ENCODE measurements around the gene GPANK1.

GPANK1 gene

GRCh38 chr6:31636698-31637596, 27.9 kb downstream of the GPANK1 start:
- H2BK15ac ChIP-seq (replicated peaks; ENCODE audit: low read depth) = no peak overlapping the region
- no CpG with 5 or more reads among the region's 27 CpGs for WGBS (ENCODE audit: extremely low coverage, insufficient coverage, low lambda C conversion rate)
- DNase-seq = no peak
- H3K9ac ChIP-seq (ENCODE audit: low read length) = no peak overlapping the region
- H3K79me1 ChIP-seq (ENCODE audit: low read length) = peaks cover 6% of the 10 kb centered on the region
- H3K18ac ChIP-seq (ENCODE audit: low read length) = no peak overlapping the region
- no peak overlapping the region for H2BK5ac ChIP-seq (ENCODE audit: low read length)
- no peaks in the 10 kb centered on the region for H3K4me1 ChIP-seq (ENCODE audit: control insufficient read depth, low read depth, low read length)
- H4K5ac ChIP-seq (ENCODE audit: low read length) = no peak overlapping the region
- no peak overlapping the region for H3K4ac ChIP-seq (ENCODE audit: low read depth, low read length)
- no peak overlapping the region for H3K56ac ChIP-seq (ENCODE audit: low read length)
- H3K4me3 ChIP-seq (ENCODE audit: low read length) = no peak overlapping the region
- H3K79me2 ChIP-seq (ENCODE audit: control insufficient read depth, insufficient read depth, low read length) = no peaks in the 10 kb centered on the region
- H4K8ac ChIP-seq (ENCODE audit: low read depth, low read length) = no peak overlapping the region
- H2AK5ac ChIP-seq (ENCODE audit: low read length) = no peak overlapping the region
- H3K36me3 ChIP-seq (ENCODE audit: control insufficient read depth, insufficient read depth, low read length) = peaks cover 61% of the 10 kb centered on the region
- no peak overlapping the region for H3K4me2 ChIP-seq (ENCODE audit: low read length)
- H3K27me3 ChIP-seq (ENCODE audit: insufficient read depth, low read length, poor library complexity) = no peaks in the 10 kb centered on the region
- H3K23ac ChIP-seq (ENCODE audit: low read length) = no peak overlapping the region
- no peak overlapping the region for H3K27ac ChIP-seq (ENCODE audit: low read depth, low read length)
- no peak overlapping the region for H2BK120ac ChIP-seq (ENCODE audit: low read depth, low read length)

GRCh38 chr6:31634969-31635575, 29.7 kb downstream of the GPANK1 start:
- no peak overlapping the region for H3K4me2 ChIP-seq (ENCODE audit: low read length)
- H3K36me3 ChIP-seq (ENCODE audit: control insufficient read depth, insufficient read depth, low read length) = peaks cover 59% of the 10 kb centered on the region
- peaks cover 2% of the 10 kb centered on the region for H3K79me2 ChIP-seq (ENCODE audit: control insufficient read depth, insufficient read depth, low read length)
- no peak overlapping the region for H4K5ac ChIP-seq (ENCODE audit: low read length)
- H4K8ac ChIP-seq (ENCODE audit: low read depth, low read length) = no peak overlapping the region
- no peak overlapping the region for H2BK5ac ChIP-seq (ENCODE audit: low read length)
- H3K18ac ChIP-seq (ENCODE audit: low read length) = no peak overlapping the region
- H3K4me3 ChIP-seq (ENCODE audit: low read length) = no peak overlapping the region
- H3K23ac ChIP-seq (ENCODE audit: low read length) = no peak overlapping the region
- H3K79me1 ChIP-seq (ENCODE audit: low read length) = peaks cover 7% of the 10 kb centered on the region
- no peak overlapping the region for H3K9ac ChIP-seq (ENCODE audit: low read length)
- H3K4me1 ChIP-seq (ENCODE audit: control insufficient read depth, low read depth, low read length) = no peaks in the 10 kb centered on the region
- H2AK5ac ChIP-seq (ENCODE audit: low read length) = no peak overlapping the region
- H3K56ac ChIP-seq (ENCODE audit: low read length) = no peak overlapping the region
- no peak overlapping the region for H3K27ac ChIP-seq (ENCODE audit: low read depth, low read length)
- H3K4ac ChIP-seq (ENCODE audit: low read depth, low read length) = no peak overlapping the region
- H2BK120ac ChIP-seq (ENCODE audit: low read depth, low read length) = no peak overlapping the region
- H2BK15ac ChIP-seq (replicated peaks; ENCODE audit: low read depth) = no peak overlapping the region
- no peaks in the 10 kb centered on the region for H3K27me3 ChIP-seq (ENCODE audit: insufficient read depth, low read length, poor library complexity)
- DNase-seq = no peak
- no CpG with 5 or more reads among the region's 11 CpGs for WGBS (ENCODE audit: extremely low coverage, insufficient coverage, low lambda C conversion rate)

- no peaks in the 10 kb centered on the region for H3K27me3 ChIP-seq (ENCODE audit: insufficient read depth, low read length, poor library complexity)
- H2BK15ac ChIP-seq (replicated peaks; ENCODE audit: low read depth) = no peak overlapping the region
- no peak overlapping the region for H2BK5ac ChIP-seq (ENCODE audit: low read length)
- H3K36me3 ChIP-seq (ENCODE audit: control insufficient read depth, insufficient read depth, low read length) = peaks cover 59% of the 10 kb centered on the region
- H3K4ac ChIP-seq (ENCODE audit: low read depth, low read length) = no peak overlapping the region
- H4K5ac ChIP-seq (ENCODE audit: low read length) = no peak overlapping the region
- no peak overlapping the region for H3K56ac ChIP-seq (ENCODE audit: low read length)
- H3K9ac ChIP-seq (ENCODE audit: low read length) = no peak overlapping the region
- H4K8ac ChIP-seq (ENCODE audit: low read depth, low read length) = no peak overlapping the region
- no CpG with 5 or more reads among the region's 3 CpGs for WGBS (ENCODE audit: extremely low coverage, insufficient coverage, low lambda C conversion rate)
- H3K27ac ChIP-seq (ENCODE audit: low read depth, low read length) = no peak overlapping the region
- H2BK120ac ChIP-seq (ENCODE audit: low read depth, low read length) = no peak overlapping the region
- H3K4me2 ChIP-seq (ENCODE audit: low read length) = no peak overlapping the region
- H3K4me3 ChIP-seq (ENCODE audit: low read length) = no peak overlapping the region
- no peak overlapping the region for H3K23ac ChIP-seq (ENCODE audit: low read length)
- H3K18ac ChIP-seq (ENCODE audit: low read length) = no peak overlapping the region
- H3K4me1 ChIP-seq (ENCODE audit: control insufficient read depth, low read depth, low read length) = no peaks in the 10 kb centered on the region
- peaks cover 7% of the 10 kb centered on the region for H3K79me1 ChIP-seq (ENCODE audit: low read length)
- no peak overlapping the region for H2AK5ac ChIP-seq (ENCODE audit: low read length)
- DNase-seq = no peak
- H3K79me2 ChIP-seq (ENCODE audit: control insufficient read depth, insufficient read depth, low read length) = peaks cover 2% of the 10 kb centered on the region
Observed at GRCh38 chr6:31634131-31634530, 30.7 kb downstream of the GPANK1 start.

GRCh38 chr6:31633447-31633846, 31.4 kb downstream of the GPANK1 start:
- Histone ChIP-seq H4K8ac (ENCODE audit: low read depth, low read length) (no peak overlapping the region), H3K4me1 (ENCODE audit: control insufficient read depth, low read depth, low read length) (no peaks in the 10 kb centered on the region), H3K23ac (ENCODE audit: low read length) (no peak overlapping the region), H3K4ac (ENCODE audit: low read depth, low read length) (no peak overlapping the region), H2BK15ac (replicated peaks; ENCODE audit: low read depth) (no peak overlapping the region), H3K56ac (ENCODE audit: low read length) (no peak overlapping the region), H3K36me3 (ENCODE audit: control insufficient read depth, insufficient read depth, low read length) (peaks cover 63% of the 10 kb centered on the region), H3K79me2 (ENCODE audit: control insufficient read depth, insufficient read depth, low read length) (peaks cover 2% of the 10 kb centered on the region), H3K18ac (ENCODE audit: low read length) (no peak overlapping the region), H2BK120ac (ENCODE audit: low read depth, low read length) (no peak overlapping the region), H2BK5ac (ENCODE audit: low read length) (no peak overlapping the region), H3K27ac (ENCODE audit: low read depth, low read length) (no peak overlapping the region), H4K5ac (ENCODE audit: low read length) (no peak overlapping the region), H3K27me3 (ENCODE audit: insufficient read depth, low read length, poor library complexity) (no peaks in the 10 kb centered on the region), H3K9ac (ENCODE audit: low read length) (no peak overlapping the region), H2AK5ac (ENCODE audit: low read length) (no peak overlapping the region), H3K4me2 (ENCODE audit: low read length) (no peak overlapping the region), H3K79me1 (ENCODE audit: low read length) (peaks cover 7% of the 10 kb centered on the region), H3K4me3 (ENCODE audit: low read length) (no peak overlapping the region)
- DNase-seq = no peak
- WGBS (ENCODE audit: extremely low coverage, insufficient coverage, low lambda C conversion rate) = no CpG with 5 or more reads among the region's 7 CpGs

GRCh38 chr6:31632279-31632946, 32.4 kb downstream of the GPANK1 start:
- Histone ChIP-seq H3K18ac (ENCODE audit: low read length) (no peak overlapping the region), H2BK15ac (replicated peaks; ENCODE audit: low read depth) (no peak overlapping the region), H3K4me3 (ENCODE audit: low read length) (no peak overlapping the region), H3K79me2 (ENCODE audit: control insufficient read depth, insufficient read depth, low read length) (peaks cover 4% of the 10 kb centered on the region), H3K4ac (ENCODE audit: low read depth, low read length) (no peak overlapping the region), H4K5ac (ENCODE audit: low read length) (no peak overlapping the region), H3K9ac (ENCODE audit: low read length) (no peak overlapping the region), H2AK5ac (ENCODE audit: low read length) (no peak overlapping the region), H2BK120ac (ENCODE audit: low read depth, low read length) (no peak overlapping the region), H3K27ac (ENCODE audit: low read depth, low read length) (no peak overlapping the region), H2BK5ac (ENCODE audit: low read length) (no peak overlapping the region), H3K27me3 (ENCODE audit: insufficient read depth, low read length, poor library complexity) (no peaks in the 10 kb centered on the region), H3K4me2 (ENCODE audit: low read length) (no peak overlapping the region), H3K56ac (ENCODE audit: low read length) (no peak overlapping the region), H3K23ac (ENCODE audit: low read length) (no peak overlapping the region), H3K4me1 (ENCODE audit: control insufficient read depth, low read depth, low read length) (no peaks in the 10 kb centered on the region), H4K8ac (ENCODE audit: low read depth, low read length) (no peak overlapping the region), H3K79me1 (ENCODE audit: low read length) (peaks cover 9% of the 10 kb centered on the region), H3K36me3 (ENCODE audit: control insufficient read depth, insufficient read depth, low read length) (peaks cover 67% of the 10 kb centered on the region)
- no peak for DNase-seq
- WGBS (ENCODE audit: extremely low coverage, insufficient coverage, low lambda C conversion rate) = no CpG with 5 or more reads among the region's 26 CpGs

Measured in mesendoderm (in vitro differentiated cells).